HG03469 (cell line): ENCODE data around the gene NEB.

ENCODE experiments used
- ATAC-seq: cut with Tn5 transposase; IDR thresholded peaks from one replicate; pipeline ENCODE4 v1.9.1; 2021; ENCODE audit warnings: mild to moderate bottlenecking, moderate library complexity, moderate number of reproducible peaks; ENCODE audit not compliant: unreplicated experiment

NEB gene, protein sequence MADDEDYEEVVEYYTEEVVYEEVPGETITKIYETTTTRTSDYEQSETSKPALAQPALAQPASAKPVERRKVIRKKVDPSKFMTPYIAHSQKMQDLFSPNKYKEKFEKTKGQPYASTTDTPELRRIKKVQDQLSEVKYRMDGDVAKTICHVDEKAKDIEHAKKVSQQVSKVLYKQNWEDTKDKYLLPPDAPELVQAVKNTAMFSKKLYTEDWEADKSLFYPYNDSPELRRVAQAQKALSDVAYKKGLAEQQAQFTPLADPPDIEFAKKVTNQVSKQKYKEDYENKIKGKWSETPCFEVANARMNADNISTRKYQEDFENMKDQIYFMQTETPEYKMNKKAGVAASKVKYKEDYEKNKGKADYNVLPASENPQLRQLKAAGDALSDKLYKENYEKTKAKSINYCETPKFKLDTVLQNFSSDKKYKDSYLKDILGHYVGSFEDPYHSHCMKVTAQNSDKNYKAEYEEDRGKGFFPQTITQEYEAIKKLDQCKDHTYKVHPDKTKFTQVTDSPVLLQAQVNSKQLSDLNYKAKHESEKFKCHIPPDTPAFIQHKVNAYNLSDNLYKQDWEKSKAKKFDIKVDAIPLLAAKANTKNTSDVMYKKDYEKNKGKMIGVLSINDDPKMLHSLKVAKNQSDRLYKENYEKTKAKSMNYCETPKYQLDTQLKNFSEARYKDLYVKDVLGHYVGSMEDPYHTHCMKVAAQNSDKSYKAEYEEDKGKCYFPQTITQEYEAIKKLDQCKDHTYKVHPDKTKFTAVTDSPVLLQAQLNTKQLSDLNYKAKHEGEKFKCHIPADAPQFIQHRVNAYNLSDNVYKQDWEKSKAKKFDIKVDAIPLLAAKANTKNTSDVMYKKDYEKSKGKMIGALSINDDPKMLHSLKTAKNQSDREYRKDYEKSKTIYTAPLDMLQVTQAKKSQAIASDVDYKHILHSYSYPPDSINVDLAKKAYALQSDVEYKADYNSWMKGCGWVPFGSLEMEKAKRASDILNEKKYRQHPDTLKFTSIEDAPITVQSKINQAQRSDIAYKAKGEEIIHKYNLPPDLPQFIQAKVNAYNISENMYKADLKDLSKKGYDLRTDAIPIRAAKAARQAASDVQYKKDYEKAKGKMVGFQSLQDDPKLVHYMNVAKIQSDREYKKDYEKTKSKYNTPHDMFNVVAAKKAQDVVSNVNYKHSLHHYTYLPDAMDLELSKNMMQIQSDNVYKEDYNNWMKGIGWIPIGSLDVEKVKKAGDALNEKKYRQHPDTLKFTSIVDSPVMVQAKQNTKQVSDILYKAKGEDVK (N-terminal part only)

DNA sequence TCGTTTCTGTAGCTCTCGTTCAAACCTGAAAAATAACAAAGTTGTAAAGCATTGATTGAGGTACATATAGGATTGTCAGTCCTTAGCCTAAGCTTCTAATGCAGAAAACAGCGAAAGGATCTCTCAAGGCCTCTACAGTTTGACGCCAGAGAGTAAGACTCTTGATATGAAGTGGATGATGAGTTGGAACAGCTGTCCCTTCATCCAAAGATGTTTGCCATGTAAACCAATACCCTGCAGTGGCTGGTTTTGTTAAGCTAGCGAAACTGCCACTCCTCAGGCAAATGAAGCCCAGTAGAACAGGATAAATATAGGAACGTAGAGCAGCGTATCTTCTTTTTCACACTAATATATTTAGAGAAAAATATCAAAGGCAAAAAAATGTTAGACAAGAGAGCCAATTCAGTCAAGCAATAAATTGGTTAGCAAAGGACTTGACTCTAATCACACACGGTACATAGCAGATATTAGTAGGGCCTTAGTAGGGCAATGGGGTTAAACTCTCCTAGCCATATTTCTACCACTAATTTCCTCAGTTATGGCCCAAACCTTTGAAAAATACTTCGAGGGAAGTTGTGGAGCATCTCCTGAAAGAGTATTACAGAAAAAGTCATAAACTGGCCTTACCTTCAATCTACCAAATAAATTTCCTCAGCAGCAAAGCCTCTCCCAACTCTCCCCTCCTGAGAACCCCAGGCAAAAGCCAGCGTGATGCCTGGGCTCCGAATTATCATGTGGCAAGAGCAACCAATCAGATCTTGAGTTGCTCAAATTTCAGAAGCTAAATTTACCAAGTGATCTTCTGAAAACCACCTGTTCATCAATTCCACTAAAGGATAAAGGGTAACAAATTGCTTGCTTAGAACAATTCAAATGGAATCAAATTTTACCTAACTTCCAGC lies at the start of gene NEB:
Gene NEB (minus strand): TSS at position 706 of the 902 bp plus-strand sequence. CDS start 1,320 bp downstream, outside the sequence.
- no peak for ATAC-seq

DNA sequence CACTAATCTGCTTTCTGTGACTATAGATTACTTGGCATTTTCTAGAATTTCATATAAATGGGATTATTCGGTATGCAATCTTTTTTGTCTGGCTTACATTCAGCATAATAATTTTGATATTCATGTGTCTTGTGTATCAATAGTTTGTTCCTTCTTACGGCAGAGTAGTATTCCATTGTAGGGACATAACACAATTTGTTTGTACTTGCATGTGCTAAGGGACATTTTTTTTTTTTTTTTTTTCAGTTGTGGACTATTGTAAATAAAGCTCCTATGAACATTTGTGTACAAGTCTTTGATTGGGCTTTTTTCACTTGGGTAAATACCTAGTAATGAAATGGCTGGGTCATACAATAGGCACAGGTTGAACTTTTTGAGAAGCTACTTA lies 48.9 kb upstream of the NEB start:
- ATAC-seq: no peak

DNA sequence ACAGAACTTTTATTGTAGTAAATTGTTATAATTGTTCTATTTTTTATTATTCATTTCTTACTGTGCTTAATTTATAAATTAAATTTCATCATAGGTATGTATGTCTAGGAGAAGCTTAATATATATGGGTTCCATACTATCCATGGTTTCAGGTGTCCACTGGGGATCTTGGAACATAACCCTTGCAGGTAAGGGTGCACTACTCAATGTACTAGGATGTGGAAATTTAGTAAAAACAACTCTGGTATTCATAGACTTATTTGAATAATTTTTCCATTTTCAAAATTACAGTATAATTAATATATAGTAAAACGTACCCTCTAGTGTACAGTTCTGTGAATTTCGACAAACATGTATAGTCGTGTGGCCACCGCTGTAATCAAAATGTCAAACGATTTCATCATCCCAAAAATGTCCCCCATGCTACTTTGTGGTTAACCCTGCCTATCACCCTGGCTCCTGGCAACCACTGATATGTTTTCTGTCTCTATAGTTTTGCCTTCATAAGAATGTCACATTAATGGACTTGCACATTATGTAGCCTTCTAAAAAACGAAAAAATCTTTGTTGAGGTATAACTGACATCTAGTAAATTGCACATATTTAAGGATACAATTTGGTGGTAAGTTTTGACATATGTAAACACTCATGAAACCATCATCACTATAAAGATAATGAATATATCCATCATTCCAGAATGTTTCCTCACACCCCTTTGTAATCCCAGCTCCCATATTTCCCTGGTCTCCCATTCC lies 48.3 kb upstream of the NEB start:
- no peak for ATAC-seq

DNA sequence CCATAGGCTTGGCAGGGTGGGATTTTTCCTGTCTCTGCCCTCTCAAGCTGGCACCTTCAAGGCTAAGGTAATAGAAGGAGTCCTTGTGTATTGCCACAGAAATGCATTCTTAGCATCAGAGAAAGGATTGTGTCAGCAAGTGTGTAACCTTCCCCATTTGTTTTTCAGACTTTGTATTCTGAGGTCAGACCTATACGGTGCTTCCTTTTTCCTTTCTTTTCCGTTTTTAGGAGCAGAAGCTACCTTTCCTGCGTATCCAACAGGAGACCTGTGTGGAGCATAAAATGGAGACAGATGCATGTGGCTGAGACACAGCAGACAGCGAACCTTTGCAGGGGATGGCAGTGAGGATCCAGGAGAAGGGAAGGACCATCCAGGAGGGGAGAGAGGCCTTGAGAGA lies 47.4 kb upstream of the NEB start:
- no peak for ATAC-seq

DNA sequence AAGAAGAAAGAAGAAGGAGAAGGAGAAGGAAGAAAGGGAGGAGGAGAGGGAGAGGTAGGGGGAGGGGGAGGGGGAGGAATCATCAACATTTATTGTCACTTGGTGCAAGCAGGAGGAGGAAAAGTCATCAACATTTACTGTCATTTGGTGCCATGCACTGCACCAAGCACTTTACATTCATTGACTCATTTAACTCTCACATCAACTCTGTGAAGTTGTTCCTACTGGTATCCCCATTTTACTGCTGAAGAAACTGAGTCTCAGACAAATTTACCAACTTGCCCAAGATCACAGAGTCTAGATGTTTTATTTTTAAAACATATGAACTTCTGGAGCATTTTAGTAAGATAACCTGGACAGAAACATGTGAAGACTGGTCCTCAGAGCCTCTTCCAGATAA lies 46.7 kb upstream of the NEB start:
- ATAC-seq: no peak

DNA sequence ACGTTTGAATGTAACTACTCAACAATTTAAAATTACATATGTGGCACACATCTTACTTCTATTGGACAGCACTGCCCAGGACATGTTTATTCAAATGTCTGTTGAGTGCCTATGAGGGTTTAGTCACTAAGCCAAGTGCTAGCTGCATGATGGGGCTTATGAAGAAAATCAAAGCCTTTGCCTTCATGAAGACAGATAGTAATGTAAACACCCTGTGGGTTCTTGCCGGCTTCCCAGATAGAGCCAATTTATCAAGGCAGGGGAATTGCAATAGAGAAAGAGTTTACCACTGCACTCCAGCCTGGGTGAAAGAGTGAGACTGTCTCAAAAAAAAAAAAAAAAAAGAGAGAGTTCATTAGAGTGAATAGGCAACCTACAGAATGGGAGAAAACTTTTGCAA lies 43.7 kb upstream of the NEB start:
- no peak for ATAC-seq

DNA sequence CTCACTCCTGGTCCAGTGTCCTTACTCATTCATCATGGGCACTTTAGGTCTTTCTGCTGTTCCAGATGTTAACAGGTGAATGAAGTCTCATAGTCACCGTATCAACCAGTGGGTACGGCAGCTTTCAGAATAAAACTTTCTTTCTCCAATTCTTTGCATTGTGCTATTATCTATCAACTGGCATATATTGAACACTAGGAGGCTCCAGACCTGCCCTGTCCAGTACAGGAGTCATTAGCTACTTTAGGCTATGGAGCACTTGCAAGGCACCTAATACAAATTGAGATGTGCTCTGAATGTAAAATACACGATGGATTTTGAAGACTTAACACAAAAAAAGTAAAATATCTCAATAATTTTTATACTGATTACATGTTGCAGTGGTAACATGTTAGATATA lies 43.2 kb upstream of the NEB start:
- no peak for ATAC-seq

DNA sequence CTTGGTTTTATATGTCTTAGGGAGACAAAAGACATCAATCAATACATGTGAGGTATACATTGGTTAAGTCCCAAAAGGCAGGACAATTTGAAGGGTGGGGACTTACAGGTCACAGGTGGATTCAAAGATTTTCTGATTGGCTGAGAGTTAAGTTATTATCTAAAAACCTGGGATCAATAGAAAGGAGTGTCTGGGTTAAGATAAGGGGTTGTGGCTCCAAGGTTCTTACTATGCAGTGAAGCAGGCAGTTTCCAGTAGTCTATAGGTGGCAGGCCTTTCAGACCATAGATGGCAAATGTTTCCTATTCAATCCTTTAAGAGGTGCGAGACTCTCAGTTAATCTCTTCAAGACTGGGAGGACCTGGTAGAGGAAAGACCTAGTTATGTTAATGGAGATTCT lies 42.1 kb upstream of the NEB start:
- ATAC-seq: no peak

DNA sequence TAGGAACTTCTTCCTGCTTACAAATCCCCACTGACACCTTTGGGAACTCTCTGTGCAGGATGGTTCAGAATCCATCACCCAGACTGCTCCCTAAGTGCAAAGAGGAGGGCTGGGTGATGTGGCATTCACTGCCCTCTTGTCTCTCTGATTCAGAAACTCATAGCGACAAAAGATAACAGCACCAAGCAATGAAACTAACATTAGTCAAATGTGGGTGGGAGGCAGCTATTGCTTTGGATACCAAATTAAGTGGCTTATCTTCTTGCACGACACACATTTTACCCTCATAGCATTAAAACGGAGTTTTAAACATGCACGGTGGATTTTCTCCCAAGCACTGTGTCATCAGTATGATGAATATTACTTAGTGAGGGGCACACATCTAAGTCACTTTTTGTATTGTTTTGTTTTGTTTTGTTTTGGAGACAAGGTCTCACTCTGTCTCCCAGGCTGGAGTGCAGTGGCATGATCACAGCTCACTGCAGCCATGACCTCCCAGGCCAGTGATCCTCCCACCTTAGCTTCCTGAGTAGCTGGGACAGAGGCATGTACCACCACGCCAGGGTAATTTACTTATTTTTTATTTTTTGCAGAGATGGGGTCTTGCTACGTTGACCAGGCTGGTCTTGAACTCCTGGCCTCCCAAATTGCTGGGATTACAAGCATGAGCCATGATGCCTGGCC lies 40.9 kb upstream of the NEB start:
- ATAC-seq: no peak

DNA sequence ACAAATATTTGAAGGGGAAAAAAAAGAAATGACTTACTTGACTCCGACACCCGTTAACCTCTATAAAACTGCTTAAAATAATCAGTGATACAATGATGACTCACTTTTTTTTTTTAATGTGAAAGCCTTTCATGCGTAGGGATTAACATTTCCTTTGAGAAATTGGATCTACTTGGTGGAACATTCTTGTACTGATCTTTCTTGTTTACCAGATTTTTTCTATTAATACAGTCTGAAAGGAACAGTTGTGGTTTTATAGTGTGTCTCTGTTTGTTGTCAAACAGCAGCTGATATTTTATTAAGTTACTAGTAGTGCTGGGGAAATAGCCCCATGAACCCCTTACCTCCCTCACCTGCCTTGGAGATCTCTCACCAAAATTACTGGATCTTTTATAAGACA lies 40.2 kb upstream of the NEB start:
- ATAC-seq: no peak

DNA sequence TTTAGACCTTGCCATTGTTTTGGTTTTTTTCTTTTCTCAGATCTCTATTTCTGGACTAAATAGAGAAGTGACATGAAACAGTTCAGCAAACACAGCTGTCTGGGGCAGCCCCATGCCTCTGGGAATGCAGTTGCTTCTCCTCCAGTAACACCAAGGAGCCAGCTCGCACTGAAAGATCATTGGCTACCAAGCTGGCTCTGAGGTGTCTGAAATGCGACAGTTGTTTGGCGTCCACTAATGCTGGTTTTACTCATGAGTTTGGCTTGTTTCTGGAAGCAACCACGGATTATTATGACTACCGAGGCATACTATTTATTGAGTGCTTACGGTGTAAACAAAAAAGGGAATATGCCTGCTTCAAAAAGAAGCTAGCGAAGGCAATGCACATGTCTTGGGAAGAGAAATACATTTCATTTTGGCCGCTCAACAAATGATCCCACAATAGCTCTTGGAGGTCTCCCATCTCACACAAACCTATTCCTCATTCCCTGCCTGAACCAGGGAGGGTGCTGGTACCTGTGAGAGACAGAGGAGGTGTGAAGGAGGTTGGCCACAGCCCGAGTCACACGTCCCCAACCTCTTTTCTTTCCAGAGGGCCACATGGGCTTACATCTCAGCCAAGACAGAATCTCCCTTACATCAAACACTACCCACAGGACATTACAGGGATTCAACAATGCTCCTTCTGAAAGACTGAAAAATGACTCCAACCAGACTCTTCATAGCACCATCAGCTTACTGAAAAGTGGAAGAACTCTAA lies 37.5 kb upstream of the NEB start:
- ATAC-seq: peak; percentile 90

DNA sequence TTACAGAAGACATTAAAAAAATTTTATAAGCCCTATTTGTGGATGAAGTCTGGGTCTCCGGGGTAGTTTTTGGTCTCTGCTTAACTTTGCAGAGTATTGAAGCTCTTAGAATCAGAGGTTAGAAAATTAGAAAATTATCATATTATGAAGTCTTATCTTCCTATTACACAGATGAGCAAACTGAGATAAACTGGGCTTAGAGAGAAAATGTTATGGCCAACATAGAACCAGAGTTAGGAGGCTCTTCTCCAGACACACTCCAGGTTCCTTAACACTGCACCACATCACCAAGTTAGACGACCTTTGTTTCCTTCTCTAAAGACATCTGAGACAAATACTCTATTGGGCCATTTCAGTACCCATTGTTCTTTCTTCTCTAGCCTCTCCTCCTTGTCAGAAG lies 36.7 kb upstream of the NEB start:
- no peak for ATAC-seq

DNA sequence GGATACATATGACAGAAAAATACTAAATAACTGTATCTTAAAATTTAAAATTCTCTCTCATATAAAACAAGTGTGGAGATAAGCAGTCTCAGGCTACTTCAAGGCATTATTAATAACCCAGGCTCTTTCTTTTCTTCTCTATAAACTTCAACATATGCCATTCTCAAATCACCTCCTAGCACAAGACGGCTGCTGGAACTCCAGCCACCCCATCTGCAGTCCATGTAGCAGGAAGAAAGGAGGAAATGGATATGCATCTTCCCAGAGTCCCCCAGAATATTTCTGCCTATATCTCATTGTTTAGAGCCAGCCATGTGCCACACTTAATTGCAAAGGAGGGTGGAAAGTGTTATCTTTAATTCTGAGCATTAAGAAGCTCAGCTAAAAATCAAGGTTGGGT lies 35.3 kb upstream of the NEB start:
- ATAC-seq: no peak

DNA sequence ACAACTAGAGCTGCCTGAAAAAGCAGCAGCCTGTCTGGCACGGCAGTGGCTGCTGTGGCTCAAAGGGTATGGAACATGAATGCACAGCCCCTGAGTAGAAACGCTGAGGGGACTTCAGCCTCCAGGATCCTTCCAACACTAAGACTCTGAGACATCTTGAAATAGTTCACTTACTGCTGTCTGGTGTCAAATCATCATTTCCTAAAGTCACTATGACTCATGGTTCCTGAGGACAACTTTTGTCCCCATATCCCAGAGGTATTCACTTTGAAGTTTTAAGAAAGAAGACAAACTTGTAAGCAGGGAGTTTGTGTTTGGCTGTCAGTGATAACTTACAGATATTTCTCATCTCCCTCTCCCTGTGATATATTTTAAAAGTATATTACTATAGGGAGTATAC lies 33.3 kb upstream of the NEB start:
- no peak for ATAC-seq

DNA sequence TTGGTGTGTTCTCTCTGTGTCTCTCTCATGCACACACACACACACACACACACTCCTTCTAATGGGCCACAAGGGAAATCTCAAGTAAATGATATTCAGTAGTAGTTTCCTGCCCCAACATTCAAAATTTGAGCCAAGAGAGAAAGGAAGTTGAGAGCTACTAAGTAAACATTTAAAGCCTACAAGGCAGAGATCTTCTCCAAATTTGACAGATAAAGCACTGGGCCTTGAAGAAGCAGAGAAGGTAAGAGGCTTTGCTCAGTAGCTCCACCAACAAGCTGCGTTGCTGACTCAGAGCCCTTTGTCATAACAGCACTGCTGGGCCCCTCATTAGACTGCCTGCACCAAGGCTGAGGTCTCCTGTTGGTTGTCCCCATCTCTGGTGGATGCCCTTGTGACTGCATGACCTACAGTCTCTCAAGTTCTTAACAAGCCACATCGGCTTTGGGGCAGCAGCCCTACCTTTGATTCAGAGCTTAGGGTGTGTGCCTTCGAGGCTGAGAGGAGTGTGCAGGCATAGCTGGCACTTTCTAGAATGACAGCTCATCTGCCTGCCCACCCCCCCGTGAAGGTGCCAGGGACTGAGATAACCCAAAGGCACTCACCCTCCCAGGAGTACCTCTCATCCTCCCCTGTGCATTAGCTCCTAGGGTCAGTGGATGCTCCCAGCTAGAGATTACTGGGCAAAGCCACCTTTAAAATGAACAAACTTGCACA lies 32.3 kb upstream of the NEB start:
- ATAC-seq: peak; percentile 47

DNA sequence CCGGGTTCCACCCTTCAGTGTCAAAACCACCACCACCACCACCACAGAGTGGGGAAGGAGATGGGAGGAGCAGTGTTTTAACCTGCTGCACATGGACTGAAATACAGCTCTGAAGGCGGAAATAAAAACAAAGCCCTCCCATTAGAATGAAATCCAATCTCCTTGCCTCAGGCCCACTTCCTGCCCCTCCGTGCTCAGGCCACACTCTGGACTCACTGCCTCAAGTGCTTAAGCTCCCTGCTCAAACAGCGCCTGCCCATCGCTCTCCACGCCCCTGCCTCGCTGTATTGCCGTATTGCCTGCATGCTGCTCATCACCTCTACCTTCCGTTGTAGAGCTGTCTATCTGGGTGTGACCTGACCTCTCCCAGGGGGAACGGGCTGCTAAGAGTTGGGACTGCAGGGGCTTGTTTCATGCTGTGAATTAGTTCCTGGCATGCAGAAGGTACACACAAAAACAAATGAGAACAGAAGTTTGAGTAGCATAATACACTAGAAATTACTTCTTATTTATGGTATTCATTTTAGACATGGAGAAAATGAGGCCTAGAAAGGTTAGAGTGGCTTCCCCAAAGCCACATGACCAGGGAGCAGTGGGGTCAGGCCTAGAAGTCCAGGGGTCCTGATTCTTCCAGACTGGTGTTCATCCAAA lies 31.6 kb upstream of the NEB start:
- no peak for ATAC-seq

DNA sequence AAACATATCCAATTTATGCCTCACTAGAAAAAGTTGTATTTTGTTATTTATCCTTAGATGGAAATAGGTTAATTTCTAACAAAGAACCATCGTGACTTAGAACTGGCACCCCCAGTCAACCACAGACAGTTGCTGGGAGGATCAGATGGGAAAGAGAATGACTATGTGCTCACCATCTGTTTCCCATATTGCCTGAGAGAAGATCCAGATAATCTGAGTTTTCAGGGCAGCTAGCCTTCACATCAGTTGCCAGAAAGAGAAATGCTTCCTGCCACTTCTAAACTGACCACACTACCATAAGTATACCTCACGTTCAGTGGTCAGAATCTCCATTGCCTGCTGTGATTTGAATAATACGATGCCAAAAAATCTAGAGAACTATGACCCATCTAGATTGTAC lies 28.4 kb upstream of the NEB start:
- no peak for ATAC-seq
